IMR-90 (cell line): ENCODE results near the gene MGAT5. TPM values are rescaled to one million over a fixed set of nuclear protein-coding genes. Genes with fewer than 3 reads are reported as not detected.

Experiments
- ATAC-seq: fragments of 200-7000 bp; cut with Tn5 transposase; 2 replicates; pipeline ENCODE4 v1.9.1; 2020; ENCODE audit warnings: low read depth, mild to moderate bottlenecking, moderate library complexity
- BruUV-seq: library from RNA; stranded (reverse); fragments of 400-500 nt; replicated peaks from 2 replicates; lab custom pipeline; 2021; lab: Mats Ljungman, UMichigan
- CTCF ChIA-PET: fragments of 300-600 bp; formaldehyde crosslinking; extraction: SDS; loops from one replicate; lab custom pipeline; 2021; ENCODE audit warnings: antibody characterized with exemption; lab: Yijun Ruan, JAX
- POLR2A ChIA-PET: fragments of 300-600 bp; sonication (Branson Sonifier 250); formaldehyde crosslinking; loops from one replicate; lab custom pipeline; 2022; ENCODE audit warnings: antibody characterized with exemption; ENCODE audit not compliant: unreplicated experiment; lab: Charles Lee
- DNase-seq: peaks from one replicate; pipeline ENCODE4 v3.0.0; 2013
- H2AFZ ChIP-seq: replicated peaks from 2 replicates; pipeline ENCODE3; 2013; ENCODE audit warnings: low read length, mild to moderate bottlenecking; ENCODE audit not compliant: poor library complexity
- H2AK5ac ChIP-seq: 2 replicates; pipeline ENCODE4 v1.6.1; 2013; ENCODE audit warnings: low read depth, low read length, inconsistent platforms
- H2AK9ac ChIP-seq: replicated peaks from 2 replicates; pipeline ENCODE3; 2013; ENCODE audit warnings: mild to moderate bottlenecking, low read depth, low read length, moderate library complexity; ENCODE audit not compliant: poor library complexity
- H2BK120ac ChIP-seq: 2 replicates; pipeline ENCODE4 v1.6.1; 2013; ENCODE audit warnings: low read depth, low read length, inconsistent platforms
- H2BK15ac ChIP-seq: 3 replicates; pipeline ENCODE4 v1.6.1; 2013; ENCODE audit warnings: low read depth, low read length, inconsistent platforms
- H2BK20ac ChIP-seq: 2 replicates; pipeline ENCODE4 v1.6.1; 2013; ENCODE audit warnings: low read depth, mild to moderate bottlenecking, inconsistent platforms, low read length, moderate library complexity
- H2BK5ac ChIP-seq: 2 replicates; pipeline ENCODE4 v1.6.1; 2013; ENCODE audit warnings: mild to moderate bottlenecking, low read depth, low read length, inconsistent platforms; ENCODE audit not compliant: poor library complexity, severe bottlenecking
- H3K14ac ChIP-seq: replicated peaks from 2 replicates; pipeline ENCODE4 v1.6.1; 2013; ENCODE audit warnings: low read depth, low read length, inconsistent platforms
- H3K18ac ChIP-seq: 2 replicates; pipeline ENCODE4 v1.6.1; 2013; ENCODE audit warnings: low read depth, low read length, control low read depth
- H3K23ac ChIP-seq: 2 replicates; pipeline ENCODE4 v1.6.1; 2013; ENCODE audit warnings: low read depth, low read length, inconsistent platforms
- H3K27ac ChIP-seq: 2 replicates; pipeline ENCODE4 v1.5.1; 2013; ENCODE audit warnings: mild to moderate bottlenecking, control low read depth, low read length; ENCODE audit not compliant: insufficient read depth
- H3K27me3 ChIP-seq: 2 replicates; pipeline ENCODE4 v1.6.1; 2013; ENCODE audit warnings: low read length; ENCODE audit not compliant: control insufficient read depth, insufficient read depth
- H3K36me3 ChIP-seq: 2 replicates; pipeline ENCODE4 v1.6.1; 2013; ENCODE audit warnings: low read length, mixed read lengths; ENCODE audit not compliant: control insufficient read depth, insufficient read depth
- H3K4ac ChIP-seq: 2 replicates; pipeline ENCODE4 v1.6.1; 2013; ENCODE audit warnings: low read depth, low read length, inconsistent platforms
- H3K4me1 ChIP-seq: 2 replicates; pipeline ENCODE4 v1.6.1; 2013; ENCODE audit warnings: low read length, mixed read lengths; ENCODE audit not compliant: control insufficient read depth, insufficient read depth
- H3K4me2 ChIP-seq: 2 replicates; pipeline ENCODE4 v1.6.1; 2013; ENCODE audit warnings: low read depth, mild to moderate bottlenecking, control low read depth, low read length, moderate library complexity
- H3K4me3 ChIP-seq: 2 replicates; pipeline ENCODE4 v1.5.1; 2013; ENCODE audit warnings: low read depth, mild to moderate bottlenecking, control low read depth, low read length, moderate library complexity; ENCODE audit not compliant: insufficient read depth
- H3K56ac ChIP-seq: 2 replicates; pipeline ENCODE4 v1.6.1; 2013; ENCODE audit warnings: low read length, inconsistent platforms; ENCODE audit not compliant: insufficient read depth; ENCODE audit errors: extremely low read depth
- H3K79me1 ChIP-seq, 2 experiments: 2 replicates each; pipeline ENCODE4 v1.6.1; 2013; ENCODE audit warnings: low read length in 2 of 2, inconsistent platforms in 1 of 2, low read depth in 1 of 2
- H3K9ac ChIP-seq: 2 replicates; pipeline ENCODE4 v1.6.1; 2013; ENCODE audit warnings: low read depth, low read length, control low read depth
- H3K9me1 ChIP-seq: 2 replicates; pipeline ENCODE4 v1.6.1; 2013; ENCODE audit warnings: low read length, inconsistent platforms; ENCODE audit not compliant: insufficient read depth
- H3K9me3 ChIP-seq: 2 replicates; pipeline ENCODE4 v1.6.1; 2013; ENCODE audit warnings: low read length; ENCODE audit not compliant: control insufficient read depth, insufficient read depth
- H4K20me1 ChIP-seq: 2 replicates; pipeline ENCODE4 v1.6.1; 2013; ENCODE audit warnings: low read length, inconsistent platforms; ENCODE audit not compliant: insufficient read depth
- H4K5ac ChIP-seq: 2 replicates; pipeline ENCODE4 v1.6.1; 2013; ENCODE audit warnings: mild to moderate bottlenecking, low read depth, low read length, control low read depth
- H4K8ac ChIP-seq, 2 experiments: 2 replicates each; pipeline ENCODE4 v1.6.1; 2013; ENCODE audit warnings: low read depth in 2 of 2, low read length in 2 of 2, control low read depth in 1 of 2, inconsistent platforms in 1 of 2
- H4K91ac ChIP-seq: 2 replicates; pipeline ENCODE4 v1.6.1; 2013; ENCODE audit warnings: low read depth, low read length, inconsistent platforms; ENCODE audit not compliant: insufficient read depth
- BHLHE40 ChIP-seq: fragments of 150-350 bp; IDR thresholded peaks from 2 replicates; pipeline ENCODE4 v1.6.1; 2016; ENCODE audit warnings: mild to moderate bottlenecking, low read depth, low read length
- CHD1 ChIP-seq: IDR thresholded peaks from 2 replicates; pipeline ENCODE4 v1.6.1; 2012; ENCODE audit warnings: low read depth, low read length, improper control_type of control experiment
- ELK1 ChIP-seq: fragments of 150-350 bp; IDR thresholded peaks from 2 replicates; pipeline ENCODE4 v1.6.1; 2016; ENCODE audit warnings: low read depth, mild to moderate bottlenecking, low read length, moderate library complexity, borderline replicate concordance
- FOS ChIP-seq: fragments of 150-350 bp; IDR thresholded peaks from 2 replicates; pipeline ENCODE4 v1.6.1; 2016; ENCODE audit warnings: low read depth, low read length
- MAFK ChIP-seq: IDR thresholded peaks from 2 replicates; pipeline ENCODE4 v1.6.1; 2012; ENCODE audit warnings: low read depth, low read length, improper control_type of control experiment
- MAZ ChIP-seq: IDR thresholded peaks from 2 replicates; pipeline ENCODE4 v1.6.1; 2012; ENCODE audit warnings: low read depth, mild to moderate bottlenecking, low read length, improper control_type of control experiment, moderate library complexity, borderline replicate concordance
- MXI1 ChIP-seq: IDR thresholded peaks from 2 replicates; pipeline ENCODE4 v1.6.1; 2012; ENCODE audit warnings: low read depth, mild to moderate bottlenecking, low read length, moderate library complexity, borderline replicate concordance
- POLR2A ChIP-seq: IDR thresholded peaks from 2 replicates; pipeline ENCODE4 v1.6.1; 2012; ENCODE audit warnings: mild to moderate bottlenecking, low read depth, low read length
- RAD21 ChIP-seq: IDR thresholded peaks from 2 replicates; pipeline ENCODE4 v1.6.1; 2012; ENCODE audit warnings: low read length, improper control_type of control experiment
- RCOR1 ChIP-seq: IDR thresholded peaks from 2 replicates; pipeline ENCODE4 v1.6.1; 2012; ENCODE audit warnings: mild to moderate bottlenecking, low read length, improper control_type of control experiment; ENCODE audit not compliant: insufficient replicate concordance
- RFX5 ChIP-seq: IDR thresholded peaks from 2 replicates; pipeline ENCODE4 v1.8.0; 2012; ENCODE audit warnings: low read depth, mild to moderate bottlenecking, low read length, moderate library complexity
- SMC3 ChIP-seq: fragments of 150-350 bp; IDR thresholded peaks from 2 replicates; pipeline ENCODE4 v1.6.1; 2016; ENCODE audit warnings: low read depth, mild to moderate bottlenecking, antibody characterized with exemption, low read length, moderate library complexity
- USF2 ChIP-seq: fragments of 150-350 bp; IDR thresholded peaks from 2 replicates; pipeline ENCODE4 v1.6.1; 2017; ENCODE audit warnings: mild to moderate bottlenecking, antibody characterized with exemption, low read length, low read depth
- WGBS, 2 experiments: methylation state at CpG; one replicate each; pipeline versions ENCODE4 v1.1.5 to v1.1.7; 2013; ENCODE audit warnings: missing lambda C conversion rate in 2 of 2; ENCODE audit not compliant: insufficient read length in 1 of 2; ENCODE audit errors: extremely low coverage in 2 of 2; 5-methylcytosine and 5-hydroxymethylcytosine counted together
- dilution Hi-C: fragments of 300-500 bp; cut with HindIII; formaldehyde crosslinking; loops from one replicate; pipeline ENCODE4 v1.14.3; 2018; ENCODE audit warnings: low sequenced_read_pairs; ENCODE audit not compliant: unreplicated experiment
- in situ Hi-C: fragments of 300-500 bp; cut with MboI; formaldehyde crosslinking; loops from 3 replicates; pipeline ENCODE4 v1.14.3; 2019; ENCODE audit warnings: low sequenced_read_pairs, inconsistent platforms, mixed read lengths
- intact Hi-C: fragments of 100-400 bp; cut with micrococcal nuclease; formaldehyde crosslinking; loops from 2 replicates; pipeline ENCODE4 v1.10.0; 2022
- polyA plus RNA-seq, 3 experiments: library from polyadenylated mRNA; depleted of rRNA; stranded (reverse); fragments of >200 nt; gene quantifications; 2 replicates each; pipeline ENCODE4 v1.2.3, GENCODE V29; 2012; ENCODE audit warnings: low replicate concordance in 1 of 3
- total RNA-seq: library from RNA; depleted of rRNA; stranded (reverse); fragments of >200 nt; gene quantifications from 2 replicates; pipeline ENCODE4 v1.2.3, GENCODE V29; 2012

The MGAT5 gene
- total and polyA plus RNA-seq, 2 of the 4 experiments (the other 2 are of a cell fraction): 22.9 to 59.9 TPM

- Histone ChIP-seq H3K4me1 (peaks cover 6% of the 10 kb centered on the region), H3K27ac (no peak overlapping the region), H2AK9ac (no peak overlapping the region), H3K4me3 (no peak overlapping the region), H2BK15ac (no peak overlapping the region), H3K36me3 (peaks cover 27% of the 10 kb centered on the region), H3K4me2 (no peak overlapping the region), H3K79me1 (peaks cover 5 to 16% of the 10 kb centered on the region in 2 experiments; a peak in 3 of 4 replicates), H3K9me3 (no peaks in the 10 kb centered on the region), H3K56ac (no peak overlapping the region), H4K91ac (no peak overlapping the region), H2BK5ac (no peak overlapping the region), H3K27me3 (no peaks in the 10 kb centered on the region), H2BK120ac (no peak overlapping the region), H2AK5ac (no peak overlapping the region), H3K4ac (no peak overlapping the region), H3K9me1 (peaks cover 11% of the 10 kb centered on the region), H2AFZ (no peak overlapping the region), H4K20me1 (no peaks in the 10 kb centered on the region), H4K5ac (no peak overlapping the region), H3K23ac (no peak overlapping the region), H2BK20ac (no peak overlapping the region), H4K8ac (no peak overlapping the region), H3K18ac (no peak overlapping the region), H3K9ac (no peak overlapping the region), H3K14ac (no peak overlapping the region)
- intact Hi-C loops: no loop called here
- no peak for ATAC-seq
- dilution Hi-C loops: no loop called here
- no TSS peak for BruUV-seq
- POLR2A ChIA-PET: no interaction called here
- in situ Hi-C loops: no loop called here
- TF ChIP-seq RFX5 (no peak), BHLHE40 (no peak), SMC3 (no peak), CHD1 (no peak), MAFK (no peak), POLR2A (no peak), USF2 (no peak), ELK1 (no peak), RAD21 (no peak), FOS (no peak), RCOR1 (no peak), MAZ (no peak), MXI1 (no peak)
- no peak for DNase-seq
- CTCF ChIA-PET: no interaction called here
- no CpG with 5 or more reads among the region's 2 CpGs for WGBS, 2 experiments
These were observed 98.0 kb downstream of the MGAT5 start for GRCh38 chr2:134351899-134352298.
